ENCODE measurements around the gene TIMP2. TPM values are rescaled to one million over a fixed set of nuclear protein-coding genes. Genes with fewer than 3 reads are reported as not detected.

TIMP2 gene
- total and polyA plus RNA-seq, 2 of the 13 experiments (the other 11 are each of a cell fraction or from before 2014, with no cell fraction given) = 3.8 to 8.5 TPM

GRCh38 chr17:78840780-78841611 is 84.2 kb downstream of the TIMP2 start, which contains the start of gene USP36 (continued):
- TF ChIP-seq, protein P1, sequence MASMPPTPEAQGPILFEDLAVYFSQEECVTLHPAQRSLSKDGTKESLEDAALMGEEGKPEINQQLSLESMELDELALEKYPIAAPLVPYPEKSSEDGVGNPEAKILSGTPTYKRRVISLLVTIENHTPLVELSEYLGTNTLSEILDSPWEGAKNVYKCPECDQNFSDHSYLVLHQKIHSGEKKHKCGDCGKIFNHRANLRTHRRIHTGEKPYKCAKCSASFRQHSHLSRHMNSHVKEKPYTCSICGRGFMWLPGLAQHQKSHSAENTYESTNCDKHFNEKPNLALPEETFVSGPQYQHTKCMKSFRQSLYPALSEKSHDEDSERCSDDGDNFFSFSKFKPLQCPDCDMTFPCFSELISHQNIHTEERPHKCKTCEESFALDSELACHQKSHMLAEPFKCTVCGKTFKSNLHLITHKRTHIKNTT (CRISPR knock-in tag; IDR thresholded peaks at IDR 0.05) = 0 out of 2 replicates have a peak, but pooled peaks have one; percentile 92
- TF ChIP-seq ZNF354B (CRISPR knock-in tag; IDR thresholded peaks at IDR 0.05) = 0 out of 2 replicates have a peak, but pooled peaks have one; percentile 13
- peak; percentile 97; the same call in 1 of the 3 replicates for TF ChIP-seq MXI1 (IDR thresholded peaks at IDR 0.05; ENCODE audit: borderline replicate concordance, low read depth, low read length)
- TF ChIP-seq ZBTB10 (CRISPR knock-in tag; IDR thresholded peaks at IDR 0.05; ENCODE audit: borderline replicate concordance) = 0 out of 2 replicates have a peak, but pooled peaks have one; percentile 34
- peak; percentile 92; the same call in 1 of the 2 replicates for TF ChIP-seq ZNF878 (CRISPR knock-in tag; IDR thresholded peaks at IDR 0.05)
- TF ChIP-seq, protein P2, sequence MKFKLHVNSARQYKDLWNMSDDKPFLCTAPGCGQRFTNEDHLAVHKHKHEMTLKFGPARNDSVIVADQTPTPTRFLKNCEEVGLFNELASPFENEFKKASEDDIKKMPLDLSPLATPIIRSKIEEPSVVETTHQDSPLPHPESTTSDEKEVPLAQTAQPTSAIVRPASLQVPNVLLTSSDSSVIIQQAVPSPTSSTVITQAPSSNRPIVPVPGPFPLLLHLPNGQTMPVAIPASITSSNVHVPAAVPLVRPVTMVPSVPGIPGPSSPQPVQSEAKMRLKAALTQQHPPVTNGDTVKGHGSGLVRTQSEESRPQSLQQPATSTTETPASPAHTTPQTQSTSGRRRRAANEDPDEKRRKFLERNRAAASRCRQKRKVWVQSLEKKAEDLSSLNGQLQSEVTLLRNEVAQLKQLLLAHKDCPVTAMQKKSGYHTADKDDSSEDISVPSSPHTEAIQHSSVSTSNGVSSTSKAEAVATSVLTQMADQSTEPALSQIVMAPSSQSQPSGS (CRISPR knock-in tag; IDR thresholded peaks at IDR 0.05) = peak; percentile 99
- peak; percentile 55; the same call in 1 of the 2 replicates for TF ChIP-seq ZBTB42 (CRISPR knock-in tag; IDR thresholded peaks at IDR 0.05)
- peak; percentile 99 for TF ChIP-seq MYC (CRISPR knock-in tag; IDR thresholded peaks at IDR 0.05; ENCODE audit: borderline replicate concordance)
- TF ChIP-seq CCAR2 (optimal IDR thresholded peaks at IDR 0.05; ENCODE audit: low read depth, low read length) = no peak
- TF ChIP-seq, protein P3, sequence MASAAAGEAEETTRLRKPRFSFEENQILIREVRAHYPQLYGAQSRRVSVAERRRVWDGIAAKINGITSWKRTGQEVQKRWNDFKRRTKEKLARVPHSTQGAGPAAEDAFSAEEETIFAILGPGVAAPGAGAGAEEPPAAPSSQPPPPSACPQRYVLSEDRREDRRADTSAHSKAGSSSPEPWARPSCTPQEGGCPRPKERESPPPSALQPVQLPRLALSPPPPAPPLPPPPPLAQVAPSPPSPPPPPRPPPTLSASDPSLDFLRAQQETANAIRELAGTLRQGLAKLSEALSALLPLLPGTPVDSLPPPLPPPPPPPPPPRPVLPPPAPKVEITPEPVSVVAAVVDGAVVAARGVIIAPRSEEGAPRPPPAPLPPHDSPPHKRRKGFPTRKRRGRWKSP (CRISPR knock-in tag; IDR thresholded peaks at IDR 0.05) = peak; percentile 98
- TF ChIP-seq PRPF4 (IDR thresholded peaks at IDR 0.05; ENCODE audit: low read depth, low read length, poor library complexity, severe bottlenecking) = no peak
- TF ChIP-seq ZNF775 (CRISPR knock-in tag; IDR thresholded peaks at IDR 0.05; ENCODE audit: borderline replicate concordance) = 0 out of 2 replicates have a peak, but pooled peaks have one; percentile 68
- TF ChIP-seq SALL1 (CRISPR knock-in tag; IDR thresholded peaks at IDR 0.05) = peak; percentile 99
- TF ChIP-seq MTA1 (CRISPR knock-in tag; IDR thresholded peaks at IDR 0.05; ENCODE audit: borderline replicate concordance) = peak; percentile 98; the same call in 1 of the 2 replicates
- TF ChIP-seq TFDP2 (CRISPR knock-in tag; IDR thresholded peaks at IDR 0.05) = peak; percentile 89; the same call in 1 of the 2 replicates
- peak; percentile 81 for TF ChIP-seq SP2 (CRISPR knock-in tag; IDR thresholded peaks at IDR 0.05)
- TF ChIP-seq FOSL1 (CRISPR knock-in tag; IDR thresholded peaks at IDR 0.05; ENCODE audit: borderline replicate concordance) = peak; percentile 46; the same call in 1 of the 2 replicates
- TF ChIP-seq, protein P4, sequence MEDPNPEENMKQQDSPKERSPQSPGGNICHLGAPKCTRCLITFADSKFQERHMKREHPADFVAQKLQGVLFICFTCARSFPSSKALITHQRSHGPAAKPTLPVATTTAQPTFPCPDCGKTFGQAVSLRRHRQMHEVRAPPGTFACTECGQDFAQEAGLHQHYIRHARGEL (CRISPR knock-in tag; IDR thresholded peaks at IDR 0.05) = peak; percentile 96; the same call in 1 of the 2 replicates
- peak; percentile 83; the same call in 1 of the 2 replicates for TF ChIP-seq ZNF367 (CRISPR knock-in tag; IDR thresholded peaks at IDR 0.05; ENCODE audit: borderline replicate concordance)
